GM21515 (cell line): ENCODE results near the gene MACROD2.

Experiments
- ATAC-seq: cut with Tn5 transposase; IDR thresholded peaks from one replicate; pipeline ENCODE4 v1.9.1; 2021; ENCODE audit not compliant: unreplicated experiment

Gene MACROD2

DNA sequence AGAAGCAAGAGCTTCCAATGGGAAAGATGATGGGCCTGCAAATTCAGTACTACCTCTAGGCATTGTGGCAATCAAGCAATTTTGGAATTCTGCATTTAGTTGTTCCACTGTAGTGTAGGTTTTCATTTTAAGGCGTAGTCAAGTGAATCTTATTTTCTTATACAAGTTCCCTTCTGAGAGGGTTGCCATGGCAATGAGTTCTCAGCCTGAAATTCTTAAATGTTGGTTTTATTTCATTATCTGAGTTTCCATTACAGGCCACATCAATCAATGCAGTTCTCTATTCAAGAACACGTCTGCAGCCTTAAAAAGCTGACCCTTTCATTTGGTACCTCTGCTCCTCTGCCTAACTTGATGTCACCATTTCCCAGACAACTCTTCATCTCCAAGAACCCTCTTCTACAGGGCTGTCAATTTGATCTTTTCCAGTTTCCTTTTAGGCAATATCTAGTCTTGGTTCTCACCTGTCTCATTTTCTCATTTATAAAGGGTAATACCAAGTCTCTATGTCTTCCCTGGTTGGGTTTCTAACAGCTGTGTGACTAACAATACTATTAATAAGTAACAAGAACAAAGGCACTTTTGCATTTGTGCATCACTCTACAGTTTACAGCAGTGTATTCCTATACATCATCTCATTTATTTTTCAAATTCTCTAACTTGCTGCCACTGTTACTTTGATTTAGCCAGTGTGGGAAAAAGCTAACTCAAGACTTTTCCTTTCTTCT lies 1240.3 kb downstream of the MACROD2 start:
- ATAC-seq, result no peak

- ATAC-seq, result peak; percentile 84
These were observed 1241.5 kb downstream of the MACROD2 start for GRCh38 chr20:15236812-15237211.

DNA sequence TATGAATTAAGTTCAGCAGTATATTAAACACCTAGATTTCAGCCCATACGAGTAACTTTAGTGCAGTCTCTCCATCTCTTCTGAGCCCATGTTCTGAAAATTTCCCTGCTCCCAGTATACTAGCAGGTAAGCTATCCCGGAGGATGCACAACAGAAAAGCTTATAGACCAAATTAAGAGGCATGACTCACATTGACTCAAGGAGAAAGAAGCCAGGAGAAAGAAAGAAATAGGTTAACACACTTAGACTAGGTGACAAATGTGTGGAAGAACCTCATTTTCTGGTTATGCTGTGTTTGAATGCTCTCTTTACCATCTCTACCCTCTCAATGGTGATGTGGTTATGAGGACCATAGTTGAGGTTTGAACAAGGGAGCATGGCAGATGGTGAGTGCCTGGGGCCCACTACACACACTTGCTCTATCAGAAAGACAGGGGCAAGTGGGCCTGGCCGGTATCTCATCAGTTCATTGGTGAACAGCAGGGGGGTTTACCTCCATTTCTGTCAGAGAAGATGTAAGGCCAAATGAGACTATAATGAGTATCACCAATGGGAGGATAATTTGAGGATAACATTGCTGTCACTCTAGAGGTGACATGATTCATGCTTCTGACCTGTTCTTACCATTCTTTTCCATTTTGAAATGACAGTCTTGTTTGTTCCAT lies 1244.4 kb downstream of the MACROD2 start:
- no peak for ATAC-seq

- ATAC-seq, result no peak
These were observed 1245.5 kb downstream of the MACROD2 start for GRCh38 chr20:15240801-15241200.

- no peak for ATAC-seq
These were observed 1246.4 kb downstream of the MACROD2 start for GRCh38 chr20:15241681-15242080.

DNA sequence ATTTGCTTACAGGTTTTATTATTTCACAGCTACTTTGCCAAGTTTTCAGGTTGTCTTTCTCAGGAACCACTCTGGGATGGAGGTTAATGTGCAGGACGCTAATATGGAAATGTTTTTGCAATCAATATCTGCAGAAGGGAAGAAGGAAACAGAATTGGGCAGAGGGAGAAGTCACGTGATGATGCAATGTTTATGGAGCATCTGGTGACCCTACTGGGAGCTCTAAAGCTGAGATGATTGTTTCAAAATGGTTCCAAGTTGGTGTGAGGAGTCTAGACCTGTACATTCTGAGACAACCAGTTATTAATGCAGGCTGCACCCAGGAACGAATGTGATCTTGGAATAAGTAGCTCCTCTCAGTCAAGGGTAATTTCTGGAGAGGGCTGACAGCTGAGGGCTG lies 1247.5 kb downstream of the MACROD2 start:
- ATAC-seq, result no peak

DNA sequence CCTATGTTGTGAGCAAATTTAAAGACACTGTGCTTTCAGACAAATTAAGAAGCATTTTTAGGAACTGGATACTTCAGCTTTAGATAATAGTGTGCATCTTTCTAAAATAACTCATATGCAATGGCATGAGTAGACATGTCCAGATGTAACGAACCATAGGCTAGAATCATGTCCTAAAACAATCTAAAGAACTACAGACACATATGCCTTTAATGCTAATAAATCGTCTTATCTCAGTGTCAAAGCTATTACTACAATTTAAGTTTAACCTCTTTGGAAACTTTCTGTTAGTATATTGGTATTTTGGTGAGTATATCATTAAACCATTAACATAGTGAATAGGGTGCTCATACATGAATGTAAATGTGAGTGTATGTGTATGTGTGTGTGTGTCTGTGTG lies 1250.6 kb downstream of the MACROD2 start:
- ATAC-seq, result no peak

DNA sequence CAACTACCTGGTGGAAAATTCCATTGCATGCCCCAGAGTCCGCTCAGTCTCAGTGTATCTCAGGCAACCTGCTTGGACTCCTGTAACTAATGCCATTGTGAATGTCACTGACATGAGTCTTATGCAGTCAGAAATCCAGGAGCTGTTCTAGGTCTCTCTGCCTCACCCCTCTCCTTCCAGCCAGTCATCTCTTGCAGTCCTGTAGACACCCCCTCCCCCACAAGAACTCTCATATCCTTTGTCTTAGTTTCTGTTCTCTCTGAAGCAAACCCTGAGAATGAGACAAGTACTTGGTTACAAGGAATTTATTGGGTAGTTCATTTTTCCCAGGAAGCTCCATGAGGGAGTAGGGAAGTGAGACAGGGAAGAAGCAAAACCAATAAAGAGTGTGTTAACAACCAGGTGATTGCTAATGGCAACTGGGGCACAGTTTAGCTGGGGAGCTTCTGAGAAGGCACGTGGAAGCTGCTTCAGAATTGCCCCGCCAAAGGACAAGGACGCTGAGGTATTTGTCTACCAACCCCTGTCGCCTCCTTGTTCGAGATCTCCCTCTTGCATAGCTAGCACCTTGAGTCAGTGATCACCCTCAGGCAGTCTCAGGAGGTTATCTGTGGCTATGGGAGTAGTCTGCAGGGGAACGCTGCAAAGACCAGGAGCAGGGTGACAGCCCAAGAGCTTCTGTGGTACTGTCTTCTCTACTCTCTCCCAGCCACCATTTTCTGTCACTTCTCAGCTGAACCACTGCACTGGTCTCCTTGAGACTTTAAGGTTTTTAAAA lies 1253.5 kb downstream of the MACROD2 start:
- ATAC-seq, result peak; percentile 79

DNA sequence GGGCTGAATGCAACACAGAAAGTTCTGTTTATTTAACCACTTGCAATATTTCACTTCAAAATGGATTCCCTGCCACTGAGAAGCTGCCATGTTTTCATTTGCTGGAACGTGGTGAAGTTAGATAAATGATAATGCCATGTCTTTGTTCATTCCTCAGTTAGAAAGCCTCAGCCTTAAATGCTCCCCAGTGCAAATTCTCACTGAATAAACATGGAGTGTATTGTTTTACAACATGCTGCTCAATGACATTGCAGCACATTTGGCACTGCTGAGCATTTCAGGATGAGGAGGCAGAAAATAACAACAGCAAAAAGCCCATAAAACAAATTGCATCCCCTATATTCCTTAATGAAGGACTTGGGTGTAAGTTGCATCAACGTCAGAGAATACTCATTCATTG lies 1255.9 kb downstream of the MACROD2 start:
- no peak for ATAC-seq

GRCh38 chr20:15252304-15252703 lies 1257.0 kb downstream of the MACROD2 start:
- ATAC-seq, result no peak

DNA sequence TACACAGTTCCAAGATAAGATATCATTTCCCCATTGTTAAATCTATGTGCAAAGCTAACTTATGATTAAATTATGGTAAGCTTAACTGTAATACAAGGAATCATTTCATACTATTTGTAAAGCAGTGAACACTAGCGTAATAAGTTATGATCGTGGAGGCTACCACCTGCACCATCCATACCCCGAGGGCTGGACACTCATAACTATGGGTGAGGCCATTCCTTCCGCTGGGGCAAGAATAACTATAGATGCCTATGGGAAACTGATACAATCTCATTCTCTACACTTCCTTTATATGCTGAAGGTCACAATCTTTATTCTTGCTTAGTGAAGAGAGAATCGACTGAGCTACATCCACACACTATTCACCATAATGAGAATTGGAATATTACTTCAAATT lies 1258.1 kb downstream of the MACROD2 start:
- ATAC-seq, result no peak

- ATAC-seq, result no peak
These were observed 1261.6 kb downstream of the MACROD2 start for GRCh38 chr20:15256676-15257568.

GRCh38 chr20:15257569-15257870 lies 1262.2 kb downstream of the MACROD2 start:
- no peak for ATAC-seq

- ATAC-seq, result no peak
These were observed 1270.4 kb downstream of the MACROD2 start for GRCh38 chr20:15265581-15266309.

- ATAC-seq, result no peak
These were observed 1272.6 kb downstream of the MACROD2 start for GRCh38 chr20:15267935-15268334.

- no peak for ATAC-seq
These were observed 1282.7 kb downstream of the MACROD2 start for GRCh38 chr20:15278041-15278440.

DNA sequence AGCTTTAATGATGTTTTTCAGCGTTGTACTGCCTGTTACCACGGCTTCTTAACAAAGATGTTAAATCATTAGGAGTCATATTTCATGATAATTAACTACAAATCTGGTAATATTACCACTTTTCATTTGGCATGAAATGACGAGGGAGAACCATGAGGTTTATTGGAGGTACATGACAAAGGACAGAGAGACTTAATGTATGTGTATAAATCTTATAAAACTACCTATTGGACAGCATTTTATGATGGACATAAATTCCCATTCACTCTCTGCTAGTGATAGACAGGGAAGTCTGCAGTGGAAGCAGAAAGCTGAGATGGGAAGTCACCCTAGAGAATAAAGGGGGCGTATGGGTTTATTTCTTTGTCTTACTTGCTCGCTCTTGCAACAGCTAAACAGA lies 1292.0 kb downstream of the MACROD2 start:
- no peak for ATAC-seq

GRCh38 chr20:15288106-15288505 lies 1292.8 kb downstream of the MACROD2 start:
- no peak for ATAC-seq

GRCh38 chr20:15289337-15289736 lies 1294.0 kb downstream of the MACROD2 start:
- ATAC-seq, result no peak

DNA sequence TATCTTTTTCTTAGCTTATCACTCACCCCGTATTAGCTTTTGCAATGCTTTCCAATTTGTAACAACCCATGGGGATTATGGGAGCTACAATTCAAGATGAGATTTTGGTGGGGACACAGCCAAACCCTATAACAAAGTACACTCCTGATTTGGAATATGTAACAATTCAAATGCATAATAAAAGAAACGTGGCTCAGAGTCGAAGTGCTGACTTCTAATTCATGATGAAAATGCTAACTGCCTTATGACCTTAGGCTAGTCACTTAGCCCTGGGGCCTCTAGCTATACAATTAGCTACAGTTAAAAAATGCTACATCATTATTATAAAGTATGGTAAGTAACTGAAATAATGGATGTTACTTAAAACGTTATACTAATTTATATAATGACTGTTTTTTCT lies 1297.1 kb downstream of the MACROD2 start:
- no peak for ATAC-seq
